ENCODE measurements around the gene BBX. TPM values are rescaled to one million over a fixed set of nuclear protein-coding genes. Genes with fewer than 3 reads are reported as not detected.

The BBX gene
- polyA plus RNA-seq, 1 donor from 2014 or later, result 23.8 TPM

GRCh38 chr3:107816107-107816506, 293.3 kb downstream of the BBX start:
- Histone ChIP-seq H3K9me3 (ENCODE audit: low read length) (no peaks in the 10 kb centered on the region), H3K27ac (ENCODE audit: low read length) (no peak overlapping the region)
- TF ChIP-seq EZH2 (IDR thresholded peaks at IDR 0.05; ENCODE audit: borderline replicate concordance, insufficient read depth, low read length, poor library complexity, severe bottlenecking) (no peak), RAD21 (conservative IDR thresholded peaks at IDR 0.05) (no peak), POLR2AphosphoS5 (IDR thresholded peaks at IDR 0.05) (no peak), EP300 (conservative IDR thresholded peaks at IDR 0.05; ENCODE audit: poor library complexity, severe bottlenecking) (no peak), CTCF (IDR thresholded peaks at IDR 0.05; ENCODE audit: poor library complexity, severe bottlenecking) (no peak), REST (IDR thresholded peaks at IDR 0.05; ENCODE audit: borderline replicate concordance) (no peak), SMC3 (conservative IDR thresholded peaks at IDR 0.05; ENCODE audit: poor library complexity) (no peak), TAF1 (IDR thresholded peaks at IDR 0.05; ENCODE audit: low read depth) (no peak), MXI1 (conservative IDR thresholded peaks at IDR 0.05; ENCODE audit: poor library complexity, severe bottlenecking) (no peak)

GRCh38 chr3:107817076-107817475, 294.3 kb downstream of the BBX start:
- Histone ChIP-seq H3K4me2 (ENCODE audit: low read length) (no peak overlapping the region), H2AFZ (ENCODE audit: low read depth, low read length) (no peak overlapping the region), H4K20me1 (ENCODE audit: insufficient read depth) (no peaks in the 10 kb centered on the region), H3K27ac (ENCODE audit: low read length) (peak overlapping the region; percentile 0), H3K79me2 (replicated peaks; ENCODE audit: insufficient read depth, low read length) (no peaks in the 10 kb centered on the region), H3K9ac (ENCODE audit: low read length) (no peak overlapping the region), H3F3A (ENCODE audit: insufficient read depth, low read length, poor library complexity, severe bottlenecking) (no peaks in the 10 kb centered on the region), H3K27me3 (ENCODE audit: insufficient read depth, low read depth, low read length) (no peaks in the 10 kb centered on the region), H3K9me3 (ENCODE audit: low read length) (no peaks in the 10 kb centered on the region), H3K36me3 (ENCODE audit: insufficient read depth, low read length) (no peaks in the 10 kb centered on the region), H3K9me2 (ENCODE audit: insufficient read depth, low read length) (no peaks in the 10 kb centered on the region), H3K4me3 (ENCODE audit: low read length) (no peak overlapping the region)
- no peak for TF ChIP-seq RAD21 (conservative IDR thresholded peaks at IDR 0.05)
- no peak for TF ChIP-seq TAF1 (IDR thresholded peaks at IDR 0.05; ENCODE audit: low read depth)
- TF ChIP-seq REST (IDR thresholded peaks at IDR 0.05; ENCODE audit: borderline replicate concordance), result no peak
- TF ChIP-seq MXI1 (conservative IDR thresholded peaks at IDR 0.05; ENCODE audit: poor library complexity, severe bottlenecking), result no peak
- no peak for TF ChIP-seq EZH2 (IDR thresholded peaks at IDR 0.05; ENCODE audit: borderline replicate concordance, insufficient read depth, low read length, poor library complexity, severe bottlenecking)
- TF ChIP-seq SMC3 (conservative IDR thresholded peaks at IDR 0.05; ENCODE audit: poor library complexity), result no peak
- TF ChIP-seq CTCF (IDR thresholded peaks at IDR 0.05; ENCODE audit: poor library complexity, severe bottlenecking), result no peak
- TF ChIP-seq EP300 (conservative IDR thresholded peaks at IDR 0.05; ENCODE audit: poor library complexity, severe bottlenecking), result no peak
- TF ChIP-seq POLR2AphosphoS5 (IDR thresholded peaks at IDR 0.05), result no peak

More at GRCh38 chr3:107816107-107816506, 293.3 kb downstream of the BBX start:
- H3K27me3 ChIP-seq (ENCODE audit: insufficient read depth, low read depth, low read length), result no peaks in the 10 kb centered on the region
- H2AFZ ChIP-seq (ENCODE audit: low read depth, low read length), result no peak overlapping the region
- no peak overlapping the region for H3K4me3 ChIP-seq (ENCODE audit: low read length)
- no peak overlapping the region for H3K9ac ChIP-seq (ENCODE audit: low read length)
- H4K20me1 ChIP-seq (ENCODE audit: insufficient read depth), result no peaks in the 10 kb centered on the region
- H3K4me2 ChIP-seq (ENCODE audit: low read length), result no peak overlapping the region
- no peaks in the 10 kb centered on the region for H3K9me2 ChIP-seq (ENCODE audit: insufficient read depth, low read length)
- no peaks in the 10 kb centered on the region for H3F3A ChIP-seq (ENCODE audit: insufficient read depth, low read length, poor library complexity, severe bottlenecking)
- H3K79me2 ChIP-seq (replicated peaks; ENCODE audit: insufficient read depth, low read length), result no peaks in the 10 kb centered on the region
- H3K36me3 ChIP-seq (ENCODE audit: insufficient read depth, low read length), result no peaks in the 10 kb centered on the region

All from neural cell (in vitro differentiated cells).